Measurements from ENCODE around the gene PLXND1.

GRCh38 chr3:129650256-129650872, 43.9 kb upstream of the PLXND1 start:
- no peak for TF ChIP-seq CTCF (IDR thresholded peaks at IDR 0.05)
- no peak for TF ChIP-seq POLR2A (IDR thresholded peaks at IDR 0.05)

Measured in lower leg skin (tissue), 3 donors.